HepG2 (cell line): Measurements from ENCODE around the gene ALDH3A1. TPM values are rescaled to one million over a fixed set of nuclear protein-coding genes. Genes with fewer than 3 reads are reported as not detected.
A peak's percentile ranks its signal among the peaks of the same experiment; 100 is the strongest.

ENCODE experiments used
- ATAC-seq: fragments of 200-7000 bp; cut with Tn5 transposase; 3 replicates; pipeline ENCODE4 v1.9.1; 2020; ENCODE audit warnings: mild to moderate bottlenecking, moderate library complexity
- BruUV-seq: library from RNA; stranded (reverse); fragments of 400-500 nt; replicated peaks from 2 replicates; lab custom pipeline; 2021; lab: Mats Ljungman, UMichigan
- CTCF ChIA-PET: fragments of 300-600 bp; formaldehyde crosslinking; extraction: SDS; loops from one replicate; lab custom pipeline; 2021; ENCODE audit warnings: low total read pairs, inconsistent platforms, low intra/inter-chr PET ratio; lab: Yijun Ruan, JAX
- POLR2A ChIA-PET: fragments of 350-600 bp; sonication (Branson Sonifier 250); formaldehyde crosslinking; loops from one replicate; lab custom pipeline; 2020; ENCODE audit warnings: antibody characterized with exemption, inconsistent platforms; lab: Yijun Ruan, JAX
- DNase-seq: peaks from one replicate; pipeline ENCODE4 v3.0.0-alpha.2; 2015; ENCODE audit warnings: low spot score
- FAIRE-seq: peaks from 3 replicates; lab custom pipeline; 2011; peaks lifted over from hg19 to GRCh38; lab: Jason Lieb, UNC
- H2AFZ ChIP-seq: one replicate; pipeline ENCODE4 v1.6.1; 2011; ENCODE audit warnings: low read length, inconsistent platforms
- H3K27ac ChIP-seq: fragments of 300-600 bp; 3 replicates; pipeline ENCODE4 v1.8.0; 2011; ENCODE audit warnings: mixed run types, mild to moderate bottlenecking, mixed read lengths, low read length, inconsistent platforms; ENCODE audit not compliant: insufficient read depth; ENCODE audit errors: extremely low read length
- H3K27me3 ChIP-seq, 2 experiments: fragments of 200-600 bp in 1 of 2; 2 replicates in 1 of 2; 3 replicates in 1 of 2; pipeline versions ENCODE4 v1.6.0 to v1.8.0; 2011; ENCODE audit warnings: low read length in 2 of 2, mild to moderate bottlenecking in 2 of 2, moderate library complexity in 2 of 2, inconsistent platforms in 1 of 2; ENCODE audit not compliant: insufficient read depth in 2 of 2, control insufficient read depth in 1 of 2
- H3K36me3 ChIP-seq, 2 experiments: fragments of 200-600 bp in 1 of 2; replicated peaks in 1 of 2; 2 replicates in 1 of 2; 3 replicates in 1 of 2; pipeline versions ENCODE4 v1.5.1 to v1.8.0; 2011; ENCODE audit warnings: low read length in 2 of 2, inconsistent platforms in 1 of 2; ENCODE audit not compliant: insufficient read depth in 2 of 2, control insufficient read depth in 1 of 2
- H3K4me1 ChIP-seq: 2 replicates; pipeline ENCODE4 v1.5.1; 2012; ENCODE audit warnings: low read length, inconsistent platforms; ENCODE audit not compliant: insufficient read depth
- H3K4me2 ChIP-seq: 2 replicates; pipeline ENCODE4 v1.6.0; 2011; ENCODE audit warnings: low read depth, low read length, inconsistent platforms
- H3K4me3 ChIP-seq, 3 experiments: fragments of 200-600 bp in 1 of 3; sonication (generic), shearing (Covaris generic) in 1 of 3; replicated peaks in 1 of 3; 2 replicates each; pipeline ENCODE4 v1.5.1; 2011 to 2016; ENCODE audit warnings: low read length in 3 of 3, inconsistent platforms in 2 of 3, low read depth in 2 of 3, mild to moderate bottlenecking in 2 of 3, control low read depth in 1 of 3, mixed read lengths in 1 of 3; ENCODE audit not compliant: insufficient read depth in 1 of 3
- H3K79me2 ChIP-seq: one replicate; pipeline ENCODE4 v1.6.1; 2011; ENCODE audit warnings: low read length, inconsistent platforms; ENCODE audit not compliant: insufficient read depth
- H3K9ac ChIP-seq: 2 replicates; pipeline ENCODE4 v1.6.0; 2011; ENCODE audit warnings: mild to moderate bottlenecking, low read depth, low read length, inconsistent platforms; ENCODE audit not compliant: insufficient read depth
- H3K9me3 ChIP-seq: 2 replicates; pipeline ENCODE4 v1.5.1; 2012; ENCODE audit warnings: mild to moderate bottlenecking, low read length
- H4K20me1 ChIP-seq: 2 replicates; pipeline ENCODE4 v1.6.0; 2011; ENCODE audit warnings: inconsistent platforms, mild to moderate bottlenecking, low read length, moderate library complexity; ENCODE audit not compliant: insufficient read depth
- ATF7 ChIP-seq, 2 experiments: fragments of 450-650 bp in 1 of 2; sonication (generic) in 1 of 2; formaldehyde crosslinking in 1 of 2; IDR thresholded peaks; 2 replicates each; pipeline versions ENCODE4 v1.4.0 to v1.6.1; 2016 to 2020; ENCODE audit warnings: antibody characterized with exemption in 1 of 2, mild to moderate bottlenecking in 1 of 2, missing genetic modification reagents in 1 of 2
- ATM ChIP-seq: fragments of 450-650 bp; IDR thresholded peaks from 2 replicates; pipeline ENCODE4 v1.7.1; 2017; ENCODE audit warnings: mild to moderate bottlenecking, borderline replicate concordance
- FOXA1 ChIP-seq, 2 experiments: fragments of 450-650 bp in 1 of 2; sonication (generic) in 1 of 2; formaldehyde crosslinking in 1 of 2; IDR thresholded peaks; 2 replicates each; pipeline versions ENCODE4 v1.4.0 to v1.6.1; 2016 to 2020; ENCODE audit warnings: missing genetic modification reagents in 1 of 2
- MAFF ChIP-seq: IDR thresholded peaks from 2 replicates; pipeline ENCODE4 v1.6.1; 2011; ENCODE audit warnings: low read depth, low read length, improper control_type of control experiment
- MAFK ChIP-seq, 2 experiments: IDR thresholded peaks in 1 of 2; conservative IDR thresholded peaks in 1 of 2; 2 replicates each; pipeline ENCODE4 v1.6.1; 2011; ENCODE audit warnings: improper control_type of control experiment in 2 of 2, low read length in 2 of 2
- NRL ChIP-seq: sonication (generic); formaldehyde crosslinking; IDR thresholded peaks from 2 replicates; pipeline ENCODE4 v1.5.0; 2020; ENCODE audit warnings: missing genetic modification reagents, mild to moderate bottlenecking, moderate library complexity, borderline replicate concordance
- SNAI1 ChIP-seq: sonication (generic); formaldehyde crosslinking; IDR thresholded peaks from 2 replicates; pipeline ENCODE4 v1.5.0; 2020; ENCODE audit warnings: mild to moderate bottlenecking, missing genetic modification reagents, borderline replicate concordance
- SRF ChIP-seq: IDR thresholded peaks from 2 replicates; pipeline ENCODE4 v1.6.1; 2011; ENCODE audit warnings: mild to moderate bottlenecking, low read depth, low read length, moderate library complexity
- ZKSCAN8 ChIP-seq: IDR thresholded peaks from 2 replicates; pipeline ENCODE4 v1.6.1; 2016; ENCODE audit warnings: borderline replicate concordance, missing genetic modification reagents, missing compliant biosample characterization
- ZNF10 ChIP-seq: sonication (generic); formaldehyde crosslinking; IDR thresholded peaks from 2 replicates; pipeline ENCODE4 v1.4.0; 2020; ENCODE audit warnings: mild to moderate bottlenecking, low read depth, missing genetic modification reagents, borderline replicate concordance
- ZNF556 ChIP-seq: sonication (generic); formaldehyde crosslinking; IDR thresholded peaks from 2 replicates; pipeline ENCODE4 v1.4.0; 2020; ENCODE audit warnings: mild to moderate bottlenecking, missing genetic modification reagents, borderline replicate concordance
- WGBS: methylation state at CpG from one replicate; pipeline ENCODE4 v1.1.6; 2017; ENCODE audit warnings: low lambda C conversion rate; 5-methylcytosine and 5-hydroxymethylcytosine counted together
- in situ Hi-C: cut with HindIII; loops from 2 replicates; pipeline ENCODE4 v1.10.0; 2017; ENCODE audit warnings: low pct_unique_long_range_greater_than_20kb; ENCODE audit not compliant: extremely low pct_ligation_motif_present
- intact Hi-C: fragments of 100-400 bp; cut with micrococcal nuclease; formaldehyde crosslinking; loops from one replicate; pipeline ENCODE4 v1.10.0; 2022; ENCODE audit not compliant: unreplicated experiment
- polyA plus RNA-seq, 8 experiments: library from polyadenylated mRNA; depleted of rRNA in 3 of 8; stranded (reverse) in 7 of 8; unstranded in 1 of 8; fragments of >200 nt; fragmentation: Illumina TruSeq in 4 of 8; extraction: Trizol in 4 of 8; gene quantifications; 2 replicates each; pipeline versions ENCODE4 v1.2.1 to v1.2.3, GENCODE V29; 2011 to 2016; ENCODE audit warnings: low read depth in 4 of 8, missing spikeins in 1 of 8, mixed read lengths in 1 of 8; ENCODE audit not compliant: insufficient read depth in 1 of 8
- total RNA-seq, 5 experiments: library from RNA; depleted of rRNA; stranded (reverse); fragments of >200 nt; fragmentation: Illumina TruSeq; extraction: Trizol; gene quantifications; 2 replicates each; pipeline ENCODE4 v1.2.3, GENCODE V29; 2016; ENCODE audit warnings: low read depth in 1 of 5
- TF ChIP-seq, protein P1 (sequence below): sonication (generic); formaldehyde crosslinking; IDR thresholded peaks from 2 replicates; pipeline ENCODE4 v1.5.1; 2020; ENCODE audit warnings: mild to moderate bottlenecking, moderate library complexity, missing genetic modification reagents

Gene ALDH3A1
- total and polyA plus RNA-seq, 2 of the 13 experiments (the other 11 are each of a cell fraction or from before 2014, with no cell fraction given) = 0.07 to 0.62 TPM

GRCh38 chr17:19727501-19728078 lies 20.5 kb downstream of the ALDH3A1 start (continued):
- TF ChIP-seq, protein P1, sequence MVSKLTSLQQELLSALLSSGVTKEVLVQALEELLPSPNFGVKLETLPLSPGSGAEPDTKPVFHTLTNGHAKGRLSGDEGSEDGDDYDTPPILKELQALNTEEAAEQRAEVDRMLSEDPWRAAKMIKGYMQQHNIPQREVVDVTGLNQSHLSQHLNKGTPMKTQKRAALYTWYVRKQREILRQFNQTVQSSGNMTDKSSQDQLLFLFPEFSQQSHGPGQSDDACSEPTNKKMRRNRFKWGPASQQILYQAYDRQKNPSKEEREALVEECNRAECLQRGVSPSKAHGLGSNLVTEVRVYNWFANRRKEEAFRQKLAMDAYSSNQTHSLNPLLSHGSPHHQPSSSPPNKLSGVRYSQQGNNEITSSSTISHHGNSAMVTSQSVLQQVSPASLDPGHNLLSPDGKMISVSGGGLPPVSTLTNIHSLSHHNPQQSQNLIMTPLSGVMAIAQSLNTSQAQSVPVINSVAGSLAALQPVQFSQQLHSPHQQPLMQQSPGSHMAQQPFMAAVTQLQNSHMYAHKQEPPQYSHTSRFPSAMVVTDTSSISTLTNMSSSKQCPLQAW = no peak
- no peak for TF ChIP-seq ZNF556 (CRISPR knock-in tag)
- TF ChIP-seq ATM = no peak
- no peak for TF ChIP-seq ZKSCAN8
- 0 out of 2 replicates have a peak, but pooled peaks have one; percentile 40 for TF ChIP-seq NRL (CRISPR knock-in tag)

DNA sequence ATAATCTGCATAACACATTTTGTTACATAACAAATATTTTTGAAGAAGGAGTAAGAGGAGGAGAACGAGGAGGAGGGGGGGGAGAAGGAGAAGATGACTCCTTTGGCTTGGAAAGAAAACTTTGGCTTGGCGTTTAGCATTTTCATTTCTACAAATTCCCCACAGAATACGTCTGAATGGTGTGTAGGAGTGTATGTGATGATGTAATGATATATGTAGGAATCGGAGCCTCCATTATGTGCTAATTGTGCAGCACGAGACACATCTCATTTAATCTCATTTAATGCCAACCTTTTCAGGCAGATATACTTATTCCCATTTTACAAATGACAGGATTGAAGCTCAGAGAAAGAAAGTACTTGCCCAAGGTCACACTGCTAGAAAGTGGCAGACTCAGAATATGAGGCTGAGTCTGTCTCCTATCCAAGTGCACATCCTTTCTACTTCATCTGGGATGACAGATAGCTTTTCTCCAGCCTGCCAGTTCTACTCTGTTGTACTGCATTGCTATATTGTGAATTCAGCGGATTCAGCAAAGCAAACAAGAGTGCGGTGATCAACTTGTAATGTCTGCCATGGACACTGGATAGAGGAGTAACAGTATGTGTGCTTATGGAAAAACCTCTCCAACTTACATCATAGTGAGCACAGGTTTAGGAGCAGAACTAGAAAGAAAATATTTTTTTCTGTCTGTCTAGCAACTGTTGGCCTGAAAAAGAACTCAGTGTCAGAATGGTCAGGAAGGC lies 21.3 kb downstream of the ALDH3A1 start:
- H3K4me1 ChIP-seq = peaks cover 46% of the 10 kb centered on the region
- H3K4me3 ChIP-seq = no peak overlapping the region
- no peaks in the 10 kb centered on the region for H4K20me1 ChIP-seq
- H3K4me2 ChIP-seq = no peak overlapping the region
- no peak overlapping the region for H3K27ac ChIP-seq
- no peak for DNase-seq
- no peaks in the 10 kb centered on the region for H3K27me3 ChIP-seq
- no peak overlapping the region for H3K9ac ChIP-seq
- no TSS peak for BruUV-seq
- no peaks in the 10 kb centered on the region for H3K9me3 ChIP-seq
- intact Hi-C loops = loop anchor here (10.0 kb wide), 1 partner anchor 82 kb away; the partner anchor contains the start of gene ALDH3A2
- no peak for ATAC-seq
- WGBS = 85% methylated on average over 7 of the region's 7 CpGs
- CTCF ChIA-PET = no interaction called here
- no peaks in the 10 kb centered on the region for H3K36me3 ChIP-seq
- FAIRE-seq = no peak
- TF ChIP-seq MAFK (conservative IDR thresholded peaks at IDR 0.05 in 1 of 2, IDR thresholded peaks at IDR 0.05 in 1 of 2; ENCODE audit: low read length in 2 of 2) = peak; percentile 5 to 37; a peak in 1 of 4 replicates
- TF ChIP-seq ZNF10 (CRISPR knock-in tag) = no peak
- peak; percentile 46; the same call in 1 of the 2 replicates for TF ChIP-seq MAFF
- no peak for TF ChIP-seq FOXA1 (IDR thresholded peaks at IDR 0.05)
- TF ChIP-seq FOXA1 (CRISPR knock-in tag; IDR thresholded peaks at IDR 0.05) = 0 out of 2 replicates have a peak, but pooled peaks have one; percentile 40
- peak; percentile 39; the same call in 1 of the 2 replicates for TF ChIP-seq SRF
- peak; percentile 66; the same call in 1 of the 2 replicates for TF ChIP-seq ATF7 (IDR thresholded peaks at IDR 0.05)
- no peak for TF ChIP-seq ATF7 (CRISPR knock-in tag; IDR thresholded peaks at IDR 0.05)
- no peak for TF ChIP-seq SNAI1
- TF ChIP-seq, all 625 proteins: peak for 5
- in situ Hi-C loops = no loop called here
- Histone ChIP-seq H2AFZ (no peak overlapping the region), H3K79me2 (no peaks in the 10 kb centered on the region)
- POLR2A ChIA-PET = interaction anchor here (1.5 to 2.8 kb wide), 4 partner anchors 8 to 177 kb away, joined by 3 to 13 read pairs (median 8); partner anchors contain the start of gene ALDH3A2
